ENCODE measurements around the gene RCOR1.
"Not testable (repeated sequence)": the region's sequence is repeated elsewhere in the genome, so short reads cannot be mapped to it uniquely, and the experiment has no call there.

The RCOR1 gene

GRCh38 chr14:102751088-102751487 is 158.6 kb downstream of the RCOR1 start:
- DNase-seq (ENCODE audit: low spot score), result no peak

GRCh38 chr14:102752239-102752847 is 159.9 kb downstream of the RCOR1 start:
- DNase-seq (ENCODE audit: low spot score), result no peak

- no peak for DNase-seq (ENCODE audit: low spot score)
Measured at GRCh38 chr14:102754370-102755262, 162.2 kb downstream of the RCOR1 start.

GRCh38 chr14:102757646-102758045 is 165.2 kb downstream of the RCOR1 start:
- no peak for DNase-seq (ENCODE audit: low spot score)

- no peak for DNase-seq (ENCODE audit: low spot score)
Measured at GRCh38 chr14:102758087-102758486, 165.6 kb downstream of the RCOR1 start.

- no peak for DNase-seq (ENCODE audit: low spot score)
Measured at GRCh38 chr14:102759456-102760187, 167.2 kb downstream of the RCOR1 start.

- no peak for DNase-seq (ENCODE audit: low spot score)
Measured at GRCh38 chr14:102760496-102761193, 168.2 kb downstream of the RCOR1 start.

GRCh38 chr14:102761206-102761605 is 168.8 kb downstream of the RCOR1 start:
- DNase-seq (ENCODE audit: low spot score), result no peak

- no peak for DNase-seq (ENCODE audit: low spot score)
Measured at GRCh38 chr14:102764220-102764671, 171.8 kb downstream of the RCOR1 start.

GRCh38 chr14:102765770-102766169 is 173.3 kb downstream of the RCOR1 start:
- DNase-seq (ENCODE audit: low spot score), result not testable (repeated sequence)

GRCh38 chr14:102768223-102769048 is 176.0 kb downstream of the RCOR1 start:
- DNase-seq (ENCODE audit: low spot score), result no peak

- DNase-seq (ENCODE audit: low spot score), result no peak
Measured at GRCh38 chr14:102769049-102769327, 176.5 kb downstream of the RCOR1 start.

- no peak for DNase-seq (ENCODE audit: low spot score)
Measured at GRCh38 chr14:102770147-102771123, 178.0 kb downstream of the RCOR1 start.

GRCh38 chr14:102771144-102771543 is 178.7 kb downstream of the RCOR1 start:
- DNase-seq (ENCODE audit: low spot score), result no peak

- DNase-seq (ENCODE audit: low spot score), result no peak
Measured at GRCh38 chr14:102772781-102773570, 180.5 kb downstream of the RCOR1 start.

GRCh38 chr14:102774391-102775153 is 182.1 kb downstream of the RCOR1 start:
- DNase-seq (ENCODE audit: low spot score), result peak; percentile 71

GRCh38 chr14:102775855-102776760 is 183.7 kb downstream of the RCOR1 start:
- no peak for DNase-seq (ENCODE audit: low spot score)
